Heart right ventricle (tissue), 16 donors: ENCODE results near the gene RALA. TPM values are rescaled to one million over a fixed set of nuclear protein-coding genes. Genes with fewer than 3 reads are reported as not detected.

ENCODE experiments used
- ATAC-seq, 8 donors: fragments of 200-7000 bp; cut with Tn5 transposase; one replicate each; pipeline ENCODE4 v1.9.1; 2020; ENCODE audit warnings: mild to moderate bottlenecking in 8 of 8, moderate library complexity in 8 of 8, moderate number of reproducible peaks in 1 of 8
- DNase-seq, 2 donors: peaks; one replicate each; pipeline ENCODE4 v3.0.0-alpha.2; 2020
- H3K27ac ChIP-seq, 10 donors: fragments of 200-600 bp; sonication (generic) in 2 of 10; one replicate each; pipeline versions ENCODE4 v1.5.0 to v1.8.0; 2020 to 2022; ENCODE audit warnings: mild to moderate bottlenecking in 3 of 10
- H3K27me3 ChIP-seq, 7 donors: fragments of 200-600 bp; one replicate each; pipeline ENCODE4 v1.8.0; 2021 to 2022; ENCODE audit warnings: mild to moderate bottlenecking in 2 of 7
- H3K36me3 ChIP-seq, 9 donors: fragments of 200-600 bp; sonication (generic) in 1 of 9; one replicate each; pipeline versions ENCODE4 v1.5.0 to v1.8.0; 2020 to 2022; ENCODE audit warnings: mild to moderate bottlenecking in 2 of 9
- H3K4me1 ChIP-seq, 9 donors: fragments of 200-600 bp; sonication (generic) in 1 of 9; one replicate each; pipeline versions ENCODE4 v1.5.0 to v1.8.0; 2020 to 2022; ENCODE audit warnings: mild to moderate bottlenecking in 4 of 9
- H3K4me3 ChIP-seq, 10 donors: fragments of 200-600 bp; sonication (generic) in 2 of 10; one replicate each; pipeline versions ENCODE4 v1.5.0 to v1.8.0; 2020 to 2022; ENCODE audit warnings: mild to moderate bottlenecking in 7 of 10, moderate library complexity in 2 of 10
- H3K9me3 ChIP-seq, 11 donors: fragments of 200-600 bp in 10 of 11; sonication (generic) in 2 of 11; one replicate each; pipeline versions ENCODE4 v1.5.0 to v1.8.0; 2013 to 2022; ENCODE audit warnings: mild to moderate bottlenecking in 2 of 11, control low read depth in 1 of 11, moderate library complexity in 1 of 11
- WGBS, 2 donors: extraction: QIAGEN DNeasy Blood & Tissue Kit; methylation state at CpG; one replicate each; pipeline ENCODE4 v1.1.7; 2013; ENCODE audit warnings: inconsistent platforms in 1 of 2; 5-methylcytosine and 5-hydroxymethylcytosine counted together
- intact Hi-C, 10 donors: fragments of 100-400 bp; cut with DNase I; formaldehyde crosslinking; loops; one replicate each; pipeline versions ENCODE4 v1.11.1 to v1.14.2; 2022
- polyA plus RNA-seq, 2 donors: library from polyadenylated mRNA; stranded (reverse); fragments of 200-250 nt; gene quantifications; one replicate each; pipeline ENCODE4 v1.2.3, GENCODE V29; 2013
- total RNA-seq, 10 donors: library from RNA; stranded (reverse); fragmentation: NEBNext Ultra II Directional in 3 of 10; extraction: Animal tissue kit (Norgen Biotek cat#: 25700) in 3 of 10; gene quantifications; one replicate each; pipeline versions ENCODE4 v1.2.1 to v1.2.4, GENCODE V29; 2021 to 2023
- TF ChIP-seq, protein P1 (sequence below), 9 donors: fragments of 200-600 bp; sonication (generic) in 2 of 9; IDR thresholded peaks; one replicate each; pipeline versions ENCODE4 v1.5.0 to v1.8.0; 2021 to 2022; ENCODE audit warnings: antibody characterized with exemption in 9 of 9, mild to moderate bottlenecking in 5 of 9, moderate library complexity in 1 of 9
- donor health status: Arrhythmogenic right ventricular cardiomyopathy.
- donor health status: ischemic (EF 13 %, LVEDD 7.1; RV severe dilation, severe dysfunction).
- donor health status: healthy with polysubstance abuse.
- donor health status: DM: no; HTN: yes; CAD: no.
- donor health status: DM: no; HTN: no; CAD: no.
- donor health status: ischemic (EF 25% LVEDD 6.9; RV normal size, moderate dysfunction).
- donor health status: ischemic (EF 25% LVEDD 5.7; RV mildly dilated, moderate dysfunction).
- donor health status: healthy.
- donor health status: DM: yes; HTN: yes; CAD: no.
- donor health status: Ischemic cardiomyopathy.
- donor health status: ischemic (EF 35%, LVEDD 5.7; RV mildly dilated, moderate dysfunction).
- donor health status: nonischemic (EF 11% LVEDD 7.7; RV severe dilation, severe dysfunction).
- donor health status: DM: yes; HTN: yes; CAD: no.
- donor health status: PGD.
- donor health status: ischemic (EF 29% LVEDD 5.4; RV normal size, mild dysfunction).
- donor health status: nonischemic (EF 23%, LVEDD 6.1; RV moderate dilation, normal function).

The RALA gene
- total and polyA plus RNA-seq, 12 donors: 15.2 to 32.7 (median 21.6) TPM

DNA sequence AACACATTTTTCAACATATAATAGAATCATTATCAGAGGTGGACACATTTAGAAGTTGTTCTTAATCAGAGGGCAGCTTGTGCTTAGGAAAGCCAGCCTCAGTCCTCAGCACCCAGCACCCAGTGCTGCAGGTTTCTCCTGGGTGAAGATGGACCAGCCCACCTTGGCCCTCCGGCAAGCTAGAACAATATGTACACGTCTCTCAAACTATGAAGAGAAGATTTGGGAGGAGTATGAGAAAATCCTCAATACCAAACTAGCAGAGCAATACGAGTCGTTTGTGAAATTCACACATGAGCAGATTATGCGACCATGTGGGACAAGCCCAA lies 13.5 kb upstream of the RALA start:
- ATAC-seq: peak in 5 of 8 donors; percentile 15 to 53 (median 25)
- intact Hi-C loops: loop anchor here in 3 of 10 donors (2.0 to 10.0 kb wide), 3 partner anchors 19 to 125 kb away; no protein-coding TSS in a partner anchor
- H3K4me3 ChIP-seq: peak overlapping the region in 9 of 10 donors; percentile 25 to 57 (median 47)
- 58 to 65% methylated on average over 5 of the region's 5 CpGs for WGBS, 2 donors
- peak overlapping the region in 8 of 10 donors; percentile 14 to 89 (median 66) for H3K27ac ChIP-seq
- no peak for DNase-seq
- TF ChIP-seq, protein P1, sequence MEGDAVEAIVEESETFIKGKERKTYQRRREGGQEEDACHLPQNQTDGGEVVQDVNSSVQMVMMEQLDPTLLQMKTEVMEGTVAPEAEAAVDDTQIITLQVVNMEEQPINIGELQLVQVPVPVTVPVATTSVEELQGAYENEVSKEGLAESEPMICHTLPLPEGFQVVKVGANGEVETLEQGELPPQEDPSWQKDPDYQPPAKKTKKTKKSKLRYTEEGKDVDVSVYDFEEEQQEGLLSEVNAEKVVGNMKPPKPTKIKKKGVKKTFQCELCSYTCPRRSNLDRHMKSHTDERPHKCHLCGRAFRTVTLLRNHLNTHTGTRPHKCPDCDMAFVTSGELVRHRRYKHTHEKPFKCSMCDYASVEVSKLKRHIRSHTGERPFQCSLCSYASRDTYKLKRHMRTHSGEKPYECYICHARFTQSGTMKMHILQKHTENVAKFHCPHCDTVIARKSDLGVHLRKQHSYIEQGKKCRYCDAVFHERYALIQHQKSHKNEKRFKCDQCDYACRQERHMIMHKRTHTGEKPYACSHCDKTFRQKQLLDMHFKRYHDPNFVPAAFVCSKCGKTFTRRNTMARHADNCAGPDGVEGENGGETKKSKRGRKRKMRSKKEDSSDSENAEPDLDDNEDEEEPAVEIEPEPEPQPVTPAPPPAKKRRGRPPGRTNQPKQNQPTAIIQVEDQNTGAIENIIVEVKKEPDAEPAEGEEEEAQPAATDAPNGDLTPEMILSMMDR (IDR thresholded peaks at IDR 0.05): peak in 1 of 9 donors; percentile 12
- peaks cover 0 to 21% (median 0%) of the 10 kb centered on the region in 7 donors for H3K27me3 ChIP-seq
- no peaks in the 10 kb centered on the region for H3K36me3 ChIP-seq
- peaks cover 0 to 45% (median 20%) of the 10 kb centered on the region in 9 donors for H3K4me1 ChIP-seq
- H3K9me3 ChIP-seq: no peaks in the 10 kb centered on the region

DNA sequence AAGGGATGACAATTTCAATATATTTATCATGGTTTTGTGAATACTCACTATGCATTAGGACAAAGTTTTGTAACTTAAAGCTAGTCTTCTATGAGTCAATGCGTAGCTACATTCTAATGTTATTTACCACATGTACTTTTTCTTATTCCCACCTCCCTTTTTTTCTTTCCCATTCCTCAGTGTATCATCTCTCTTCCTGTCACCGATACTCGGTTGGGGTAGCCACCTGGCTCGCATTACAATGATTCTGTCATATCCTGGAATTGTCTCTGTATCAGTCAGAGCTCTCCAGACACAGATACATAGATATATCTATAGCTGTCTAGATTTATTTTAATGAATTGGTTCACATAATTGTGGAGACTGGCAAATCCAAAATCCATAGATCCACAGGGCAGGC lies 9.8 kb upstream of the RALA start:
- TF ChIP-seq, protein P1 (IDR thresholded peaks at IDR 0.05): no peak
- peaks cover 0 to 21% (median 0%) of the 10 kb centered on the region in 7 donors for H3K27me3 ChIP-seq
- DNase-seq (no peak), ATAC-seq (no peak)
- H3K4me3 ChIP-seq: no peak overlapping the region
- no peak overlapping the region for H3K27ac ChIP-seq
- peaks cover 0 to 19% (median 16%) of the 10 kb centered on the region in 9 donors for H3K4me1 ChIP-seq
- no peaks in the 10 kb centered on the region for H3K9me3 ChIP-seq
- WGBS, 2 donors: 66 to 74% methylated on average over 4 of the region's 4 CpGs
- no peaks in the 10 kb centered on the region for H3K36me3 ChIP-seq
- intact Hi-C loops: loop anchor here in 2 of 10 donors (10.0 kb wide), 2 partner anchors 71 to 121 kb away; no protein-coding TSS in a partner anchor

DNA sequence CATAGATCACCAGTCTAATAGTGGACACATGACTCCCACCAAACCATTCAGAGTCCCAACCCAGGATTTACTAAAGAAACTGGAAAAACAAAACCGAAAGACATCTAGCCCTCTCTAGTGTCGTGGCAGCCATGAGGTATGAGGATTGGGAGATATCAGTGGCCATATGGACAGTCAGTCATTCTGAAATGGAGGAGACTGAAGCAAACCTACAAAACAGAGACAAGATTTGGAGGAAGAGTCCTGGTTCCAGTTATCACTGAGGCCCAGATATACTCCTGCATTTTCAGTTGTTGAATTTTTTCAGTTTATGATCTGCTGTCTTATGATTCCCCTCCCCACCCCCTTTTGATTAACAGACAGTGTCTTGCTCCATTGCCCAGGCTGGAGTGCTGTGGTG lies 9.1 kb upstream of the RALA start:
- Histone ChIP-seq H3K9me3 (no peaks in the 10 kb centered on the region), H3K36me3 (no peaks in the 10 kb centered on the region), H3K4me3 (no peak overlapping the region), H3K4me1 (peaks cover 0 to 12% (median 9%) of the 10 kb centered on the region in 9 donors), H3K27me3 (peaks cover 0 to 21% (median 0%) of the 10 kb centered on the region in 7 donors), H3K27ac (no peak overlapping the region)
- no peak for DNase-seq
- TF ChIP-seq, protein P1 (IDR thresholded peaks at IDR 0.05): no peak
- 91 to 93% methylated on average over 2 of the region's 2 CpGs for WGBS, 2 donors
- intact Hi-C loops: loop anchor here in 2 of 10 donors (10.0 kb wide), 2 partner anchors 71 to 121 kb away; no protein-coding TSS in a partner anchor
- ATAC-seq: no peak

- WGBS, 2 donors: 85 to 87% methylated on average over 1 of the region's 1 CpG
- DNase-seq (no peak), ATAC-seq (no peak)
- Histone ChIP-seq H3K36me3 (no peaks in the 10 kb centered on the region), H3K4me3 (no peak overlapping the region), H3K4me1 (peaks cover 0 to under 1% (median 0%) of the 10 kb centered on the region in 9 donors), H3K27me3 (peaks cover 0 to 9% (median 0%) of the 10 kb centered on the region in 7 donors), H3K9me3 (no peaks in the 10 kb centered on the region), H3K27ac (no peak overlapping the region)
- intact Hi-C loops: loop anchor here in 2 of 10 donors (10.0 kb wide), 2 partner anchors 69 to 119 kb away; no protein-coding TSS in a partner anchor
- TF ChIP-seq, protein P1 (IDR thresholded peaks at IDR 0.05): no peak
Measured at GRCh38 chr7:39615350-39615975, 7.9 kb upstream of the RALA start.
